K562 (cell line): ENCODE measurements around the gene PCSK2. TPM values are rescaled to one million over a fixed set of nuclear protein-coding genes. Genes with fewer than 3 reads are reported as not detected.

Source experiments
- ATAC-seq: fragments of 200-7000 bp; cut with Tn5 transposase; 3 replicates; pipeline ENCODE4 v1.9.1; 2020; ENCODE audit warnings: moderate library complexity
- BruUV-seq: library from RNA; stranded (reverse); fragments of 400-500 nt; replicated peaks from 2 replicates; lab custom pipeline; 2021; lab: Mats Ljungman, UMichigan
- CTCF ChIA-PET: fragments of 300-600 bp; formaldehyde crosslinking; extraction: SDS; loops from one replicate; lab custom pipeline; 2021; ENCODE audit warnings: low intra/inter-chr PET ratio; lab: Yijun Ruan, JAX
- POLR2A ChIA-PET: fragments of 300-600, 350-650 bp; sonication (Branson Sonifier 250); formaldehyde crosslinking; extraction: SDS; loops from one replicate; lab custom pipeline; 2021; ENCODE audit warnings: antibody characterized with exemption, inconsistent platforms; lab: Yijun Ruan, JAX
- DNase-seq, 4 experiments: peaks; one replicate each; pipeline versions ENCODE4 v3.0.0 to v3.0.0-alpha.2; 2011 to 2018; ENCODE audit warnings: low spot score in 3 of 4, mixed read lengths in 3 of 4; ENCODE audit errors: extremely low read depth in 1 of 4
- FAIRE-seq: peaks from 2 replicates; lab custom pipeline; 2011; peaks lifted over from hg19 to GRCh38; lab: Jason Lieb, UNC
- H2AFZ ChIP-seq: 2 replicates; pipeline ENCODE4 v1.6.0; 2011; ENCODE audit warnings: low read depth, low read length, control low read depth, inconsistent platforms
- H3K27ac ChIP-seq: fragments of 200-600 bp; 3 replicates; pipeline ENCODE4 v1.8.0; 2011; ENCODE audit warnings: low read depth, mild to moderate bottlenecking, control low read depth, inconsistent platforms, low read length, moderate library complexity, mixed read lengths; ENCODE audit errors: extremely low read depth
- H3K27me3 ChIP-seq, 2 experiments: fragments of 300-600 bp in 1 of 2; 2 replicates in 1 of 2; 3 replicates in 1 of 2; pipeline versions ENCODE4 v1.6.0 to v1.8.0; 2011; ENCODE audit warnings: inconsistent platforms in 2 of 2, low read length in 2 of 2, mild to moderate bottlenecking in 1 of 2, mixed read lengths in 1 of 2, moderate library complexity in 1 of 2; ENCODE audit not compliant: control insufficient read depth in 2 of 2, insufficient read depth in 2 of 2
- H3K36me3 ChIP-seq: fragments of 300-600 bp; 3 replicates; pipeline ENCODE4 v1.8.0; 2011; ENCODE audit warnings: mild to moderate bottlenecking, low read length, inconsistent platforms; ENCODE audit not compliant: control insufficient read depth, insufficient read depth
- H3K4me1 ChIP-seq, 2 experiments: fragments of 200-600 bp in 1 of 2; replicated peaks in 1 of 2; 2 replicates in 1 of 2; 3 replicates in 1 of 2; pipeline versions ENCODE4 v1.5.1 to v1.8.0; 2011; ENCODE audit warnings: inconsistent platforms in 2 of 2, low read length in 2 of 2, mild to moderate bottlenecking in 1 of 2, mixed read lengths in 1 of 2, moderate library complexity in 1 of 2; ENCODE audit not compliant: control insufficient read depth in 2 of 2, insufficient read depth in 2 of 2
- H3K4me2 ChIP-seq: 2 replicates; pipeline ENCODE4 v1.6.1; 2011; ENCODE audit warnings: low read length, control low read depth, inconsistent platforms, mixed read lengths; ENCODE audit not compliant: insufficient read depth
- H3K4me3 ChIP-seq: fragments of 200-600 bp; sonication (generic), shearing (Covaris generic); 2 replicates; pipeline ENCODE4 v1.5.1; 2016; ENCODE audit warnings: control low read depth, inconsistent platforms
- H3K79me2 ChIP-seq: fragments of 200-600 bp; 3 replicates; pipeline ENCODE4 v1.8.0; 2011; ENCODE audit warnings: low read length, inconsistent platforms; ENCODE audit not compliant: control insufficient read depth, insufficient read depth
- H3K9ac ChIP-seq, 2 experiments: 2 replicates each; pipeline versions ENCODE4 v1.6.0 to v1.6.1; 2011; ENCODE audit warnings: low read depth in 2 of 2, low read length in 2 of 2, control low read depth in 1 of 2, inconsistent platforms in 1 of 2, mild to moderate bottlenecking in 1 of 2, mixed read lengths in 1 of 2; ENCODE audit not compliant: insufficient read depth in 1 of 2
- H3K9me1 ChIP-seq: one replicate; pipeline ENCODE4 v1.6.0; 2011; ENCODE audit warnings: inconsistent platforms, mild to moderate bottlenecking, low read length, moderate library complexity; ENCODE audit not compliant: control insufficient read depth, insufficient read depth
- H3K9me3 ChIP-seq: replicated peaks from 2 replicates; pipeline ENCODE4 v1.5.1; 2011; ENCODE audit warnings: low read depth, low read length, inconsistent platforms; ENCODE audit not compliant: control insufficient read depth, insufficient read depth
- H4K20me1 ChIP-seq: replicated peaks from 2 replicates; pipeline ENCODE4 v1.6.1; 2011; ENCODE audit warnings: low read length, inconsistent platforms, mixed read lengths; ENCODE audit not compliant: control insufficient read depth, insufficient read depth
- ARID2 ChIP-seq: fragments of 450-650 bp; IDR thresholded peaks from 2 replicates; pipeline ENCODE4 v1.6.1; 2017; ENCODE audit warnings: antibody characterized with exemption, mild to moderate bottlenecking
- ATF1 ChIP-seq, 2 experiments: fragments of 450-650 bp in 1 of 2; IDR thresholded peaks; 2 replicates each; pipeline ENCODE4 v1.6.1; 2016; ENCODE audit warnings: missing compliant biosample characterization in 1 of 2, missing genetic modification characterization in 1 of 2
- CBX3 ChIP-seq, 2 experiments: IDR thresholded peaks; 1 replicate in 1 of 2; 2 replicates in 1 of 2; pipeline ENCODE4 v1.6.1; 2012; ENCODE audit warnings: inconsistent platforms in 2 of 2, low read length in 2 of 2, borderline replicate concordance in 1 of 2, control low read depth in 1 of 2
- ETV5 ChIP-seq: sonication (generic); formaldehyde crosslinking; IDR thresholded peaks from 2 replicates; pipeline ENCODE4 v1.4.0; 2020; ENCODE audit warnings: low read depth, mild to moderate bottlenecking, missing genetic modification reagents
- STAG1 ChIP-seq: sonication (generic); formaldehyde crosslinking; IDR thresholded peaks from 2 replicates; pipeline ENCODE4 v1.5.0; 2020; ENCODE audit warnings: missing genetic modification reagents, borderline replicate concordance
- ZNF444 ChIP-seq: fragments of 250-450 bp; sonication (Bioruptor Pico); IDR thresholded peaks from 2 replicates; pipeline ENCODE4 v1.4.0; 2020; ENCODE audit warnings: mild to moderate bottlenecking, moderate library complexity
- WGBS: fragments of 100-300 bp; shearing (Covaris generic); methylation state at CpG from one replicate; pipeline ENCODE4 v1.1.6; 2016; ENCODE audit warnings: low coverage, mixed read lengths; ENCODE audit not compliant: insufficient coverage; ENCODE audit errors: missing lambda C conversion rate; 5-methylcytosine and 5-hydroxymethylcytosine counted together
- in situ Hi-C: fragments of 300-500 bp; cut with MboI; formaldehyde crosslinking; loops from 4 replicates; pipeline ENCODE4 v1.15.0; 2018; ENCODE audit warnings: inconsistent platforms, mixed read lengths
- intact Hi-C: fragments of 100-400 bp; cut with micrococcal nuclease; formaldehyde crosslinking; loops from 2 replicates; pipeline ENCODE4 v1.14.2; 2022
- polyA plus RNA-seq, 8 experiments: library from polyadenylated mRNA; depleted of rRNA in 4 of 8; stranded (reverse) in 5 of 8; unstranded in 3 of 8; fragments of >200 nt; fragmentation: Nextera tagmentation in 2 of 8; fragmentation: Illumina TruSeq in 1 of 8; extraction: Ambion mirVana in 2 of 8; extraction: Trizol in 1 of 8; gene quantifications; 2 replicates each; pipeline versions ENCODE4 v1.2.1 to v1.2.3, GENCODE V29; 2011 to 2014; ENCODE audit warnings: inconsistent platforms in 1 of 8, missing spikeins in 1 of 8
- total RNA-seq, 7 experiments: library from RNA; depleted of rRNA in 6 of 7; stranded (reverse); fragments of >200 nt in 6 of 7; fragmentation: Illumina TruSeq in 2 of 7; extraction: Trizol in 2 of 7; gene quantifications; 2 replicates each; pipeline versions ENCODE4 v1.2.1 to v1.2.3, GENCODE V29; 2011 to 2021; ENCODE audit warnings: low replicate concordance in 1 of 7
- TF ChIP-seq, protein P1 (sequence below): fragments of 450-650 bp; IDR thresholded peaks from one replicate; pipeline ENCODE4 v1.6.1; 2018; ENCODE audit warnings: mild to moderate bottlenecking, moderate library complexity; ENCODE audit not compliant: partially characterized antibody

The PCSK2 gene
- total and polyA plus RNA-seq, 9 of the 15 experiments (the other 6 are each of a cell fraction or from before 2014, with no cell fraction given): 0.04 to 0.07 (median 0.05) TPM; not detected in 6

DNA sequence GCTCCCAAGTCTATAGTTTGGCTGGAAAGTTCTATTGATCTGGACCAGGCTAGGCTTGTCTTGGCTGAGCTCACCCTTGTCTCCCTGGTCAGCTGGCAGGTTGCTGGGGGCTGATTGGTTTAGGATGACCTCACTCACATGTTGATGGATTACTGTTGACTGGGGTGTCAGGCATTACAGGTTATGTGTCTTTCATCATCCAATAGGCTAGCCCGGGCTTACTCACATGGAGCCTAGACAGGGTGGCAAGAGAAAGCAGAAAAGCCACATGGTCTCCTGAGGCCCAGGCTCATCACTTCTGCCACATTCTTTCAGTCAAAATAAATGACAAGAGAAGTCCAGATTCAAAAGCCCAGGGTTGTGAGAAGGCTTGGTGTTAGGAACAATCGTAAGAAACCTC, 200.8 kb downstream of the PCSK2 start:
- Histone ChIP-seq H3K9me1 (no peaks in the 10 kb centered on the region), H2AFZ (no peak overlapping the region), H3K79me2 (no peaks in the 10 kb centered on the region), H3K4me2 (no peak overlapping the region), H3K4me1 (no peaks in the 10 kb centered on the region), H3K36me3 (no peaks in the 10 kb centered on the region), H3K4me3 (no peak overlapping the region), H4K20me1 (no peaks in the 10 kb centered on the region), H3K9ac (no peak overlapping the region), H3K27ac (no peak overlapping the region), H3K9me3 (no peaks in the 10 kb centered on the region), H3K27me3 (no peaks in the 10 kb centered on the region)
- FAIRE-seq: no peak
- intact Hi-C loops: no loop called here
- WGBS: 0% methylated on average over 2 of the region's 2 CpGs
- no peak for ATAC-seq
- DNase-seq: no peak
- in situ Hi-C loops: loop anchor here (10.0 kb wide), 1 partner anchor 623 kb away; no protein-coding TSS in a partner anchor
- TF ChIP-seq ARID2 (no peak), ZNF444 (CRISPR knock-in tag) (no peak), ATF1 (CRISPR knock-in tag; IDR thresholded peaks at IDR 0.05) (no peak), ATF1 (tag; IDR thresholded peaks at IDR 0.05) (no peak), STAG1 (CRISPR knock-in tag) (no peak), CBX3 (IDR thresholded peaks at IDR 0.05; ENCODE audit: borderline replicate concordance in 1 of 2, low read length in 2 of 2) (no peak), ETV5 (CRISPR knock-in tag) (no peak)
- TF ChIP-seq, protein P1, sequence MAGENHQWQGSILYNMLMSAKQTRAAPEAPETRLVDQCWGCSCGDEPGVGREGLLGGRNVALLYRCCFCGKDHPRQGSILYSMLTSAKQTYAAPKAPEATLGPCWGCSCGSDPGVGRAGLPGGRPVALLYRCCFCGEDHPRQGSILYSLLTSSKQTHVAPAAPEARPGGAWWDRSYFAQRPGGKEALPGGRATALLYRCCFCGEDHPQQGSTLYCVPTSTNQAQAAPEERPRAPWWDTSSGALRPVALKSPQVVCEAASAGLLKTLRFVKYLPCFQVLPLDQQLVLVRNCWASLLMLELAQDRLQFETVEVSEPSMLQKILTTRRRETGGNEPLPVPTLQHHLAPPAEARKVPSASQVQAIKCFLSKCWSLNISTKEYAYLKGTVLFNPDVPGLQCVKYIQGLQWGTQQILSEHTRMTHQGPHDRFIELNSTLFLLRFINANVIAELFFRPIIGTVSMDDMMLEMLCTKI: no peak
- BruUV-seq: no TSS peak
- POLR2A ChIA-PET: no interaction called here
- CTCF ChIA-PET: no interaction called here
